IPS DF 19.7 (cell line): ENCODE measurements around the gene SLC1A3.

Experiments used
- DNase-seq: peaks from one replicate; pipeline ENCODE4 v3.0.0-alpha.2; 2013; ENCODE audit warnings: low read depth, low spot score

Gene SLC1A3

DNA sequence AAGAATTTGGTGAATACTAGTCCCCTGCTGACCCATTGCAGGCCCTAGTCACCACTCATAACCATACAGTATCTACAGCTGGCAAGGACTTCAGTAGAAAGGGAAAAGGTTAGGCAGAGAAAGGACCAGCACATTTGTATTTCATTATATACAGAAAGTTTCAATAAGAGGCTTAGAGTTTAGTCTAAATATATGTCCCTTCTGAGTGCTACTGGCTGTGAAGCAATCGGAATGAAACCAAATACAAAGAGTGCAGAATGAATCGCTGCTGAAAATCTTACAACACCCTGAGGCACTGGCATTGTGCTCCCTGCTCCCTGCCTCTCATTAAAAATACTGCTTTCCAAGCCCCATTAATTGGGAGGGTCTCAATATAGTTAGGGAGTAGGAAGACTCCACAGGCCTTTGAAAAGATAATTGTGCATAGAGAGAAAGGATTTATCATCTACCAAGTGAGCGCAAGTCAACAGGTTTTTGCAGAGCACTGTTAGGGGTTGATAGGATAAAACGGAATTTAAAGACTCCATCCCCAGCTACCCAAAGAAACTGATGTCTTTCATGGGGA lies 110.8 kb downstream of the SLC1A3 start:
- no peak for DNase-seq

DNA sequence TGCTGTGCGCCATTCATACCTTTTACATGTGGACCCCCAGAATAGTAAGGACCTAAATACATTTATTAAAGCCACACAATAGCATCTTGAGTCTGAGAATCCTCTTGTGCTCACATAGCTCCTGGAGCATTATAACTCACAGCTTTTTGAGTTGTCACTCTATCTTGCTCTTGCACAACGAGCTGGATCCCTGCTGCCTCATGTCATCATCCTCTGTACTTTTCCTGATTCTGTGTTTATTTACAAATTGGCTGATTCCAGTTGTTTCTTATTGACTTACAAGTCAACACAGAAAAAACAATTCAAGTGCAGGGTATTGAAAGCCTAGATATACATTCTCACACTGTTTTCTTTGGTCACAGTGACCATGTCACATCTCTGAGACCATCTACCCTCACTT lies 112.9 kb downstream of the SLC1A3 start:
- DNase-seq: no peak

DNA sequence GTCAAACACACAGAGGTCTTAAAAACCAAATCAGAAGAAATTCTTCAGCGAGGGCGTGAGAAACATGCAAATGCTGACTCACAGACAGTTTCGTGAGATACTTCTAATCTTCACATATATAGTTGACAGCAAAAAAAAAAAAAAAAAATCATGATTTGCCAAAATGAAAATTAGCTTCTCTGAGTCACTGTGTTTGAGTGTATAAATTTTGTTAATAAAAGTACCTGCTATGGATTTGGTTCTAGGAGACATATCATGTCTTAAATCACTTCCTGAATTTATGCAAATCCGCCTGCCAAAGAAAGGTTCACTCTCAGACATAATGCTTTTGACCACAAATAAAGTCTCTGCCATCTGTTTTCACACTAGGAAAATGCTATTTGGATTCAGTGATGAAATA lies 114.3 kb downstream of the SLC1A3 start:
- DNase-seq: no peak

DNA sequence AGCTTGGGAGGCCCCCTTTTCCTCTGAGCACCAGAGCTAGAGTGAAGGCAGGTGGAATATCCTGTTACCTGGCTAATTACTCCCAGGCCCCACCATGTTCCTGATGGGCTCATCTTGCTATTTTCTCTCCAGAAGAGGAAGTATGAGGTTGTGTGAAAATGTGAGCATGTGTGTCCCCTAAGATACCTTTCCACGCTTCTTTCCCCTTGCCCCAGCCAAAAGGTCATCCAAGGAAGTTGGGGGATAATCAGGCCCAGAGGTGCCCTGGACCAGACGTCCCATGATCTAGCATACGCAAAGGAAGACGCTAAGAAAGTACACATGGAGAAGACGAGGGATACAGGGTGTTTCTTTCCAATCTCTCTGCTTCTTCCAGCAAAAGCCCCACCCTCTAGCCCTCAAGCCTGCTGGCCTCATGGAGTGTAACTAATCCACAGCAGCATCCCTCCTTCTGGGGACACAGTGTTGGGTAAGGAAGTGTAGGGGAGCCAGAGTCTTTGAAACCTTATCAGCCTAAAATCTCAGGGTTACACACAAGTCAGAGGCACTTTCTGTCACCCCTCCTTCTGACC lies 115.3 kb downstream of the SLC1A3 start:
- DNase-seq: no peak

DNA sequence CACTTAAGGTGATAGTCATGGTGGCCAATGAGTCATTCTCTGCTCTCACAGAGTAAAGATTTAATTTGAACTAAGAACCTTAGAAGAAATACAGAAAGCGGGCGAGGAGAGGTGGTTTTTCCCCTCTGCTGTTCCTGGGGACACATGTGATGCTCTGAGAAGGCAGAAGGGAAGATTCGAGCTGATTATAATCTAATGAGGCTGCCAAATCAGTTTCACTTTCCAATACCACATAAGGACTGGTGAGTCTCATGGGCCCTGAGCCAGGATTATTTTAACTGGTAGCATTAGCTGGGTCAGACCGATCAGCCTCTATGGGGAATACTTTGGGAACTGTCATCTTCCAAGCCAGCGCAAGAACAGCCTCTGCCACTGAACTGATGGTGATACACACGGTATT lies 116.5 kb downstream of the SLC1A3 start:
- DNase-seq: no peak

DNA sequence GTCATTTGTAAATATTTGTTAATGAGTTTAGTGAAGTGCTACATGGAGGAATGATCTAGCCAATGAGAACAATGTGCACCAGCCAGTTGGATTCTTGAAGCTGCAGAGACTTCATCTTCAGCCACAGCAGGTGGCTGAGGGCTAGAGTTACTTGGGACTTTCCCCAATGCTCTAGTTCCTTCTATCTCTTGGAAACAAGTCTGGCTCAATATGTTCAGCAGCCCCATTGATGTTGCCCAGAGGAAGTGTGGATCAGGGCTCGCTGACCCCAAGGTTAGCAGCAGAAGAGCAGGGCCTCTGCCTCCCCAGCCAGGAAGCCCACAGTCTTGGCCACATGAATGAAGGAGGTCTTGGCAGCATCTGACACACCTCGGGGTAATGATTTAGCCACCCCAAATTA lies 117.5 kb downstream of the SLC1A3 start:
- DNase-seq: no peak

DNA sequence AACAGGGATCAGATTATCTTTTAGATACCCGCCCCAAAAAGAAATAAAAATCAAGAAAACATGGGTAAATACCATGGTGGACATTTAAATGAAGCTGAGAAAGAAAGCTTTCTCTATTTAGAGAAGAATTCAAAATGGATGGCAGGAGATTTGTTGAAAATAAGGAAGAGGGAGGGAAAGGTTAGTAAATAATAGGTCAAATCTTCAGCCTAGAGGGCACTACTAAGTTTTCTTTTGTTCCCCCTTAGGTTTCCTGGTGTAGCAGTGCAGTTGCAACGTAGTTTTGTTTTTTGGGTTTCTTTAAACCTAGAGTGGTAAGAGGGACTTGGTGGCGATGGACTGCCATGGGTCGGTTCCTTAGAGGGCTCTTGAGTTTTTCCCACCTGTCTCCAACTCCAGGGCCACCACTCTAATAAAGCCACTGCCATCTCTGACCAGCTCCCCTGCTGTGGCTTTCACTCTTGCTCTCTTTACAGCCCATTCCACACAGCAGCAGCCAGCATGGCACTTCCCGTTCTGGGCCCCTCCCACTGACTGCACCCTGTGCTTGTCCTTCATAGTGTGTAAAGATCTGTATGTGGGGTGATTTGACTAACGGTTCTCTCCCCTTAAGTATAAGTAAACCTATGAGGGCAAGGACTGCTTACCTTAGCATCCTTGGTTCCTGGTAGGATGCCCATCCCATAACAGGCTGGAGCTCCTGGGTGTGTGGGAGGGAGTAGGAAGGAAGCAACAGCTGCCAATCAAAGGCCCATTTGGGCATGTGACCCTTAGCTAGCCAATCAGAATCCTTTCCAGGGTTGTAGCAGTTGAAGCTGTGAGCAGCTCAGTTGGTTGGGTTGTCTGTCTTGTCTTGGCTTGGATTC lies 118.3 kb downstream of the SLC1A3 start:
- DNase-seq: no peak

DNA sequence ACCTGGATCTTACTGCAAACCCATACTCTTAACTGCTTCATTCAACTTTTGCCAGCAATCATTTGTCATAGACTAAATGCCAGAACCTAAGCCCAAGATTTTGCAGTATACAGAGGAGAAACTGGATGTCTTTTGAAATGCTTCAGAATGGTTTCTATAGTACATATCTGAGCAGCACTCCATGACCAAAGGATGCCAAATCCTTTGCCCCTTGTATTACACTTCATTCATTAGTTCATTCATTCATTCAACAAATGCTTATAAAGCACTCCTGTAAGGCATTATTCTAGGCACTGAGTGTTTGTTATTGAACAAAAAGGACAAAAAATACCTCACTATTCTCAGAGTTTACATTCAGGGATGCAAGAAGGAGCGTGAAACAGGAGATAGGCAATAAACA lies 119.9 kb downstream of the SLC1A3 start:
- DNase-seq: no peak

DNA sequence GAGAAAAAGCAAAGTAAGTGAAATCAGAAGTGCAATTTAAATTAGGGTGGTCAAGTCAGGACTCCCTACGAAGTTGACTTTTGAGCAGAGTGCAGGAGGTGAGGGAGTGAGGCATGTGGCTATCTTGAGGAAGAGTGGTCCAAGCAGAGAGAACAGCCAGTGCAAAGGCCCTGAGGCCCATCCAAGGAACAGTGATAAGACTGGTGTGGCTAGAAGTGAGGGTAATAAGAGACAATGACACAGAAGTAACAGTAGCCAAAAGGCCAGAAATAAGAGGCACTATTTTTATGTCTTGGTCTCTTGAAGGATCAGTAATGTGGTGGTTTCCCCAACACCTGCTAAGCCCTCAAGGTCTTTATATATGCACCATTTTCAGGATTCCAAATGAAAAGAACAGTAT lies 120.4 kb downstream of the SLC1A3 start:
- no peak for DNase-seq

DNA sequence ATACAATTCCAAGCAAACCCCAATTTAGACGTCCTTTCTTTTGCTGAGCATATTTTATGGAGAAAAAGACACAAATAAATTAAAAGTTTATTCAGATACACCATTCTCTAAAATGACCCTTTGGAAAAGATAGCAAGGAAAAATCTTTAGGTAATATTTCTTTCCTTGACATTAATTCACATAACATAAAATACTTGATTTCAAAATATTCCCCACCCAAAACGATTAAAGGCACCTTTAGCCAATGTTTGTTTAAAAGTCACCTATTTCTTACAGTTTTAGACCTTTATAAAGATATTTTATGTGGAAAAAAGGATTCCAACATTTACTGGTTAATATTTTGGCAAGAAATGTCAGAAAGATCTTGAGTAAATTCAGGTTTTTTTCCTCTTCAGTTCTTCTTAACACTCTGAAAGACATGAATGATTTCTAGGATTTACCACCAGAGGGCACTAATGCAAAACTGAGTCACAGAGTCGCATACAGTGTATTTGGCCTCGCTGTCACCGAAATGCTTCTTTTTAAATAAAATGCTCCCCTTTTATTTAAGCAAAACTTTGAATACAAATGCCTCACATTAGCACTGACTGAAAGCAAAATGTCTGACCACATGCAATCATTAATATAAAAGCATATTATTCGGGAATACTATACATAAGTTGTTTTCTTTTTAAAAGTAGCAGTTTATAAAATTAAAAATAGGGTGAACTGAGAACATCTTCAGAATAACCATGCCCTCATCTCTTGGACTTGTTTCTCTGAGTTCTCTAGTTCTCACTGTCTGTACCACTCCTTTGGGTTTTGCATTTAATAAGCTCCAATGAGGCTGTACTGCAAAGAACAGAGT lies 122.5 kb downstream of the SLC1A3 start:
- no peak for DNase-seq

DNA sequence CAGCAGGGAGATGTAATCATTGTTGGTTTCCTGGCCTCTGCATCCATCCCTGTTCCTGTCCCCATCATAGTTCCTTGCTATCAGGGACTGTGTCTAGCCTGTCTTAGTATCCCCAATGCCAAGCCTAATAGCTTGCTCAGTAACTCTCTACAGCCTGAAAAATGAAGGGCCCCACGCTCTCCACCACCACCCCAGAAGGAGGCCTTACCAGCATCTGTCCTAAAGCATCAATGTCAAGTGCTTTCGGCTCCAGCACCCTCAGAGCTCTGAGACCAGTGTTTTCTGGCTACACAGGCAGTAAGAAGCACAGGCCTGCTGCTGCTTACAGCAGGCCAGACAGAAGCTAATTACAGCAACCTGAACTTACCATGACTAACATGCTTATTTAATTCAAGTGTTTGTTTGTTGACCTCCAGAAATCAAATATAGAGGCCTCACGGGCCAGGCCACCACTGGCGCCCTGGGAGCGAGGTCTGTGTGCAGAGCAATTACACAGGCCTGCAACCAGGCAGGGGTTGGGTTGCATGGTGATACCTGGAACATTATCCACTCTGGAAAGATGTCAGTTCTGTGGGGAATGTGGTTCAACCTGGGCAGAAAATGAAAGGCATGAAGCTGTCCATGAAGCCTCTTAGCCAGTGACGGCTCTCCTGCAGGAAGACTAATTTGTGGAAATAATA lies 124.3 kb downstream of the SLC1A3 start:
- no peak for DNase-seq

DNA sequence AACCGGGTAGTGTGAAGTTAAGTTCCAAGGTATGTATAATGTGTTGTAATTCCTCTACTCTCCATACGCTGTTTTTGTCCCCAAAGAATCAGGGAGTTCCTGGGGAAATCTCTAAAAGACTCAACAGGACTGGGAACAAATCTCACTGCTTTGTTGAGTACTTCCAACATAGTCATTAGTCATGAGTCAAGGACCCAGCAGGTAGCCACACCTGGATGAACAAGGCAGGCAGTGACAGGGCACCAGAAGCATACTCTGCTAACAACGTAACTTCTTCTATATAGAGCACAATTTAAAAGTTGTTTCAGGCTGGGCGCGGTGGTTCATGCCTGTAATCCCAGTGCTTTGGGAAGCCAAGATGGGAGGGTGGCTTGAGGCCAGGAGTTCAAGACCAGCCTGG lies 126.8 kb downstream of the SLC1A3 start:
- DNase-seq: no peak

DNA sequence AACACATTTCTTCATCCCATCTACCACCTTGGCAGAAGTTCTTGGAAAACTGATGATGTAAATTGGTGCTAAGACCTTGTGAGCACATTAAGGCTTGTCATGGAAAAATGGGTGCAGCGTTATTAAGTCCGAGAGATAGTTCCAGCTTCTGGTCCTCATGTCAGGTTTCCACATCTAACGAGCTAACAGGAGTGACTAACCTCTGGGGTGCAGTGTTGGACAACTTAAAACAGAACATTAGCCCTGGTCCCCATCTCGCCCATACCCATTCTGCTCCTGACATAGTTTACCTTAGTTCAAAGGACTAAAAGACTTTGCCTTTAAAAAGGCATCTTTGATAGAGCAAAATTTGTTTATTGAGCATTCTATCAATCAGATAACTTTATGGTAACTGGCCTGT lies 128.0 kb downstream of the SLC1A3 start:
- DNase-seq: no peak

DNA sequence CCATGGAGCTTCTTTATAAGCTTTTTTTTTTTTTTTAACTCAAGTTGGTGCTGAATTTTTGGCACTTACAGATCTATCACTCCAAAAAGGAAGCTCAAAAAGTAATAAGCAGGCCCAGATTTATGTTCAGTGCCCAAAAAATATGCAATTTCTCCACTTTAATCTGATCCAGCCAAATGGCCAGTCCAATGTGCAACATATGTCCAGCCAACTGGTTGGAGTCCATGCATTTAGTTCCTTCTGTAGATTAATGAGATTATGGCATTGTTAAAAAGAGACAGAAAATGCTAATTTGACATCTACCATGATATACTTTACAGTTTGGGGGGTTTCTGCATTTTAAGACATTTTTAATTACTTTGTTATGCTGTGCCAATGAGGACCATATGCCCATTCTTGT lies 129.5 kb downstream of the SLC1A3 start:
- no peak for DNase-seq
